CD4-positive, alpha-beta T cell treated with Interleukin-10 for 1 hour (primary cell): Measurements from ENCODE around the gene ADARB2.
"Not testable (repeated sequence)": the region's sequence is repeated elsewhere in the genome, so short reads cannot be mapped to it uniquely, and the experiment has no call there.

Source experiments
- DNase-seq: peaks from one replicate; pipeline ENCODE4 v3.0.0-alpha.2; 2020

The ADARB2 gene

DNA sequence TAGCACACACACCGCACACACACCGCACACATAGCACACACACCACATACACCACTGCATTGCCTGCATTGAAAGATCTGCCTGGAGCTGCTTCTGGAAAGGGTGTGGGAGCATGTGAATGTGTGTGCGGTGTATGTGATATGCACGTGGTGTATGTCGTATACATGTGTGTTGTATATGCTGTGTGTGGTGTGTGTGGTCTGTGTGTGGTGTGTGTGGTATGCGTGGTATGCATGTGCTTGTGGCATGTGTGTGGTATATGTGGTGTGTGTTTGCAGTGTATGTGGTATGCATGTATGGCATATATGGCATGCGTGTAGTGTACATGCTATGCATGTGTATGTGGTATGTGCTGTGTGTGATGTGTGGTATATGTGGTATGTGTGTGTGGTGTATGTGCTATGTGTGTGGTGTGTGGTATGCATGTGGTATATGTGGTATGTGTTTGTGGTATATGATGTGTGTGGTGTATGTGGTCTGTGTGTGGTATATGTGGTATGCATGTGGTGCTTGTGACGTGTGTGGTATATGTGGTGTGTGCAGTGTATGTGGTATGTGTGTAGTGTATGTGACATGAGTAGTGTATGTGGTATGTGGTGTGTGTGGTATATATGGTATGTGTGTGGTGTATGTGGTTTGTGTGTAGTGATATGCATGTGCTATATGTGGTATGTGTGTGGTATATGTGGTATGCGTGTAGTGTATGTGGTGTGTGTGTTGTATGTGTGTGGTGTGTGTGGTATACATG is 505.0 kb downstream of the ADARB2 start:
- DNase-seq: no peak

DNA sequence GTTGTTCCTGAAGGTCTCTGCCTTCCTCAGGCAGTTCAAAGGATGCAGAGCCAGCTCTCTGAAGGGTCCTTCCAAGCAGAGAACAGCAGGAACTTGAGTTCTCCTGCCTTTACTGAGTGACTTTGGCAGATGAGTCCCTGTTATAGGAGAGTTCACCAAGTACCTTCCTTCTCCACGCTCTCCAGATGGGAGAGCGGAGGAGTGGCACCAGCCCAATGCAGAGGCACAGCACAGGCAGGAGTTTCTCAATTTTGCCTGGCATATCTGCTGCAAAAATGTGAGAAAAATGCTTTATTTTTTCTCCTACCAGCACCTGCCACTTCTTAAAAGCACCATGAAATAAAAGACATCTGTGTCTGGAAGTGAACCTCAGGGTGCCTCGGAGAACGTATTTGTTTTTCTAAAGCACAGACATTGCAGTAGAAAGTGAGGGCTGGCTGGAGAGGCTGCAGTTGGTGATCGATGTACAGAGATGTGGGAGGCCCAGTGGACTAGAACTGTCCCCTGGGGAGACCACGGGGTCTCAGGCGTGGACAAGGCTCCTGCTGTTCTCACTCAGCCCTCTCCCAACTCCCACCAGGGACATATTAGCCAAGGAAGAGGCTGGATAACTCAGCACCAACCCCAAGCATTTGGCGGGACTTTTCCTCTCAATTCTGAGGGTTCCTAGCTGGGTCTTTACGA is 506.6 kb downstream of the ADARB2 start:
- no peak for DNase-seq

DNA sequence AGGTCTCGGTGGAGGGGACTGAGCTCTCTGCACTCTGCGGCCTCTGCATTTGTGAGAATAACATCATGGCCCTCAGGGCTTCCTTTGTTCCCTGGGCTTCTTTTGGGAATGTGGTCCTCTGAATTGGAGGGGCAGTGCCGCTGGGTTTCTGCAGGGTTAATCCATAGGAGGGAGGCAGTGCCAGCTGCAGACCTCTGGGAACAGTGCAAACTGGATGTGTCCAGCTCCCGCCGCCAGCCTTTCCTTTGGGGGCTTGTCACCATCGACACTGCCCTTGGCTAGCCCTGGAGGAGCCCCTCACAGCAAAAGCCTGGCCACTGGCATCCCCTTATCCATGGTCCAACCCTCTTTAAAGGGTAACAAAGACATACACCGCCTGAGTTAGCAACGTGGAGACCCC is 507.2 kb downstream of the ADARB2 start:
- no peak for DNase-seq

DNA sequence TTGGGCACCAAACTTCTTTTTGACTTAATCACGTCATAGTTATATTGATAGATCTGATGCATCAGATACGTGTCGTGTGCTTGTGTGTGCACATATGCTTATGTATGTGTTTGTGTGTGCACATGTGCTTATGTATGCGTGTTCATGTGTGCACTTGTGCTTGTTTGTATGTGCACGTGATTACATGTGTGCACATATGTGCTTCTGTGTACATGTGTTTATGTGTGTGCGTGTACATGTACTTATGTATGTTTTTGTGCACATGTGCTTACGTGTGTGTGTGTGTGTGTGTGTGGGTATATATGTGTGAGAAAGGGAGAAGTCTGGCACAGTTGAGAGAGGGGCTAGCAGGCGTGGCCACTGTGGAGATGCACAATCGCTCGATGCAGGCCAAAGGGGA is 507.8 kb downstream of the ADARB2 start:
- DNase-seq: no peak

DNA sequence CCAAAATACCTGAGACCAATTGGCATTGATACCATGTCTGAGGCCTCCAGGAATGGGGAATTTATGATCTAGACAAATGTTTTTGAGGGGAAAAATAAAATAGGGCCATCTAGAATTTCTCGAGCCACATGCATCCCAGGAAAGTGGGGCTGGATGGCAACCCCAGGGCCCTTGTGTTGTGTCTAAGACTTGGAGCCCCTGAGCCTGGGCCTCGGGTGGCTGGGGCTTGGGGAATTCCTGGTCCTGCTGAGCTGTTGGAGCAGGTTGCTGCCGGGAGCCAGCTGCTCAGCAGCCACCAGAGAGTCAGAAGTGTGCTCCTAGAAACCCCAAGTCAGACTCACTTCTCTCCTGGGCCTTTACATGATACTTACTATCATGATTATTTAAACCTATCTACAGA is 508.2 kb downstream of the ADARB2 start:
- DNase-seq: no peak

DNA sequence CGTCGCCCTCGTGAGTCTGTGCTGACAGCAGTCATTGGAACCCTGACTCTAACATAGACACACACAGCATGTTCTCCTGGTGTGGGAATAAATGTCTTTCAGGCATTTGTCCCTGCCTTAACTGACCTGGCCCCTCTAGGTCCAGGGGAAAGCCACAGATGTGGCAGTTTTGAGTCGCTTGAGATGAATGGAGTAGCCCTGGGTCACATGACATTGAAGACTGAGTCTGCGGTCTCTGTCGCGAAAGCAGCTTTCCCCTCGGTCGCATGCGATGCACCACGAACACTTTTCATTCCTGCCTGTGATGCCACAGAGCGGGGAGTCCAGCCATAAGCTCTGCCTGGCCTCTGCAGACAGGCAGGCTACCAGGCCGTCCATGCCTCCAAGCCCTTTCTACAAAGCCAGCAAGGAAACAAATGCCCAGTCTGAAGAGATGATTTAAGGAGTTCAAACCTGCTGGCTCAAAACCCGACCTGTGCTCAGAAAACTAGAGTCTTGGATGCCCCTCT is 508.8 kb downstream of the ADARB2 start:
- DNase-seq: no peak

DNA sequence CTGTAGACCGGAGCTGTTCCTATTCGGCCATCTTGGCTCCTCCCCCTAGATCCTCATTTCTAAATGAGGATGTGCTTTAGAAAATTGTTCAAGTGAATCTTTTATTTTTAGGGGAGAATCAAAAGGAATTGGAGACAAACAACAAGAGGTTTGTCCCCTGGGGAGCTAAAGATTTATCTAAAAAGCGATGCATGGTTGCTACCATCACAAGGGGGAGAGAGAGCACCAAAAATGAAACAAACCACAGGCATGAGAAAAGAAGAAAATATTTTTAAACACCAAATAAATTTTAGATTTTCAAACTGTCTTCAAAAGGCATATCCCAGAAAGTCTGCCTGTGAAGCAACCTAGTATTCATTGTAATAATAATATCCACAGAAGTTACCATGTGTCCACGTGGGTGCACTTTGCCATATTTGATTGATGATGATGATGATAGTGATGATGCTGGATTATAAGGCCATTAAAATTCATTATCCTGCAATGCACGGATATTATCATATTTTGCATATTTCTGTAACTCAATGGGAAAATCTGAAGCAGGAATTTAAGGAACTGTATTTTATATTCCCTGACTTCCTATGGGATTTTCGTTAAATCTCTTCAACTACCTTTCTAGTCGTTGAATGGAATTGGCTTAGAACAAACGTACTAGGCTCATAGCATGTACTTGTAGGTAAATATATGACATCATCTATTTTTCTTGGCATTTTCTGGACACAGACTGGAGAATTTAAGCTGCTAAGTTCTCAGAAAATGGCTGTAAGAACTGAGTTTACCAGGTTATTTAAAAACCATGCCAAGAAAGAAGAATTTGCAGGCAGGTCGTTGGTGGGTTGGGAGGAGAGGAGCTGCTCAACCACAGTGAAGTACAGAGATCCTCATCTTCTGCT is 509.6 kb downstream of the ADARB2 start:
- no peak for DNase-seq

DNA sequence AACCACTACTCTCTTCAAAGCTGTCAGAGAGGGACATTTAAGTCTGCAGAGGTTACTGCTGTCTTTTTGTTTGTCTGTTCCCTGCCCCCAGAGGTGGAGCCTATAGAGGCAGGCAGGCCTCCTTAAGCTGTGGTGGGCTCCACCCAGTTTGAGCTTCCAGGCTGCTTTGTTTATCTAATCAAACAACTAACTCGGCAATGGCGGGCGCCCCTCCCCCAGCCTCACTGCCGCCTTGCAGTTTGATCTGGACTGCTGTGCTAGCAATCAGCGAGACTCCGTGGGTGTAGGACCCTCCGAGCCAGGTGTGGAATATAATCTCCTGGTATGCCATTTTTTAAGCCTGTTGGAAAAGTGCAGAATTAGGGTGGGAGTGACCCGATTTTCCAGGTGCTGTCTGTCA is 510.4 kb downstream of the ADARB2 start:
- DNase-seq: not testable (repeated sequence)

DNA sequence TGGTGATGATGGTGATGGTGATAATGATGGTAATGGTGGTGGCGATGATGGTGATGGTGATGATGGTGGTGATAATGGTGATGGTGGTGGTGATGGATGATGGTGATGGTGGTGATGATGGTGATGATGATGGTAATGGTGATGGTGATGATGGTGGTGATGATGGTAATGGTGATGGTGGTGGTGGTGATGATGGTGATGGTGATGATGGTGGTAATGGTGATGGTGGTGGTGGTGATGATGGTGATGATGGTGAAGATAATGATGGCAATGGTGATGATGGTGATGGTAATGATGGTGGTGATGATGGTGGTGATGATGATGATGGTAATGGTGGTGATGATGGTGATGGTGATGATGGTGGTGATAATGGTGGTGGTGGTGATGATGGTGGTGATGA is 517.5 kb downstream of the ADARB2 start:
- DNase-seq: not testable (repeated sequence)

DNA sequence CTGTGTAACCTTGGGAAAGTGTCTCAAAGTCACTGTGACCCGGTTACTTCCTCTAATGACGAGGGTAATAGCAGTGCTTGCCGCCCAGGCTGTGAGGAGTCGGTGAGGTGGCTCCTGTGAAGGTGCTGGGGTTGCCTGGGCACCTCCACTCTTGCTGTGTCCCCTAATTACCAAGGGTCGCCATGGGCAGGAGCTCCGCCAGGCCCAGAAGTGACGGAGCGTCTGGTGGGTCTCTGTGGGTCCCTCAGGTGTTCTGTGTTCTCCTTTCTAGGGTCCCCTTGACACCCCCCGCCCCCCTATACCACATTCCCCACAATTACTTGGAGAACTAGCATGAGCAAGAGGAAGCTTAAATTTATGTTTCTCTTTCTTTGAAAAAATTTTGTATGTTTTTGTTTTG is 519.7 kb downstream of the ADARB2 start:
- DNase-seq: no peak

DNA sequence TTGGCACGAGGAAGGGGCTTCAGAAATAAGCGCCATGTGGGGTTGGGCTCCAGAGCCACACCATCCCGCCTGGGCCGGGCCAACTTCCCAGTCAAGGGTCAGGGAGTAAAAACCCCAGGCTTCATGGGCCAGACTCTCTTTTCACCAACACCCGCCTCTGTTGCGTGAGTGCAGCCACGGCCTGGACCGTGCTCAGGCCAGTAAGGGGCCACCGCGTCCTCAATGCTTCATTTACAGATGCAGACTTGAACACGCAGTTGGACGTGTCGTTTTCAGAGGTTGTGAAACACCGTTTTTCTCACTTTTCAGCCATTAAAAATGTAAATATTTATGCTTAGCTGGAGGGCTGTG is 520.1 kb downstream of the ADARB2 start:
- no peak for DNase-seq

DNA sequence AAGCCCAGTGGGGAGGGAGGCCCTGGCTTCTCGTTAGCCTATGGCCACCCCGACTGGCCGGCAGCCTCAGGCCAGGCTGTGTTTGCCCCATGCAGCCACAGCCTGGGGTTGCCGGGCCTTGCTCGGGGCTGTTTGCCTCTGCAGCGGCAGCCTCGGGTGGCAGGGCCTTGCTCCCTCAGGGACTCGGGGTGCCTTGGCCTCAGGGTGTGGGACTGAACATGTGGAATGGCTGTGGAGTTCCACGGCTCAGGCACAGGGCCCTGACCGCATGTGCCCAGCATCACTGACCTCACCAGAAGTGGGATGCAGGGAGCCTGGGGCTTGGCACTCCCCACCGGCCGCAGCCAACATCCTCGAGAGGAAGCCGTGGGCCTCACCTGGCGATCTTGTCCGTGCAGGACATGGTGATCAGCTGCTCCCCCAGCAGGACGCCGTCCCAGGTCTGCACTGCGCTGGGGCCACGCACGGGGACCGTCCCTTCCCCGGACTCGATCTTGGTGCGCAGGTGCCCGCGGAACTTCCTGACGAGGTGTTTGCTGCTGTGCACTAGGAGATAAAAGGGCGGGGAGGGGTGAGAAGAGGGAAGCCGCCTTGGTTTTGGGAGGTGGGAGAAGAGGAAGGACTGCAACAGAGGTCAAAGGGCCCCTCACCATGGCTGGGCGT is 520.6 kb downstream of the ADARB2 start:
- DNase-seq: no peak

DNA sequence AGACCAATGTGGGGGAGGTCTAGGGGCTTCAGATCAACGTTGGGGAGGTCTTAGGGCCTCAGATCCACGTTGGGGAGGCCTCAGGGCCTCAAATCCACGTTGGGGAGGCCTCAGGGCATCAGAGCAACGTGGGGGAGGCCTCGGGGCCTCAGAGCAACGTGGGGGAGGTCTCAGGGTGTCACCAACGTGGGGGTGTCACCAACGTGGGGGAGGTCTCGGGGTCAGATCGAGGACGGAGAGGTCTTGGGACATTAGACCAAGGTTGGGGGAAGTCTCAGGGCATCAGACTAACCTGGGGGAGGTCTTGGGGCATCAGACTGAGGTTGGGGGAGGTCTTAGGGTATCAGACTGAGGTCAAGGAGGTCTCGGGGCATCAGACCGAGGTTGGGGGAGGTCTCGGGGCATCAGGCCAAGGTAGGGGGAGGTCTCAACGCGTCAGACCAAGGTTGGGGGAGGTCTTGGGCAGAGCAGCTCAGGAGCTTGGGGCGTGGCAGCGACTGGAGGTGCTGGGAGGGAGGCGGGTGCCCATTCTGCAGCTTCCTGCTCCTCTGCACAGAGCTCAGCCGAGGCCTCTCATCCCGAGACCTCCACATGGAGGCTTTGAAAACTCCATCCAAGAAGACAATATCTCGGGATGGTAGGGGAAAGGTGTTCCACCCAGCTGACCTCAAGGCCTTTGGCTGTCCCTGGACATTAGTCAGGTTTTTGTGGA is 521.3 kb downstream of the ADARB2 start:
- DNase-seq: no peak

DNA sequence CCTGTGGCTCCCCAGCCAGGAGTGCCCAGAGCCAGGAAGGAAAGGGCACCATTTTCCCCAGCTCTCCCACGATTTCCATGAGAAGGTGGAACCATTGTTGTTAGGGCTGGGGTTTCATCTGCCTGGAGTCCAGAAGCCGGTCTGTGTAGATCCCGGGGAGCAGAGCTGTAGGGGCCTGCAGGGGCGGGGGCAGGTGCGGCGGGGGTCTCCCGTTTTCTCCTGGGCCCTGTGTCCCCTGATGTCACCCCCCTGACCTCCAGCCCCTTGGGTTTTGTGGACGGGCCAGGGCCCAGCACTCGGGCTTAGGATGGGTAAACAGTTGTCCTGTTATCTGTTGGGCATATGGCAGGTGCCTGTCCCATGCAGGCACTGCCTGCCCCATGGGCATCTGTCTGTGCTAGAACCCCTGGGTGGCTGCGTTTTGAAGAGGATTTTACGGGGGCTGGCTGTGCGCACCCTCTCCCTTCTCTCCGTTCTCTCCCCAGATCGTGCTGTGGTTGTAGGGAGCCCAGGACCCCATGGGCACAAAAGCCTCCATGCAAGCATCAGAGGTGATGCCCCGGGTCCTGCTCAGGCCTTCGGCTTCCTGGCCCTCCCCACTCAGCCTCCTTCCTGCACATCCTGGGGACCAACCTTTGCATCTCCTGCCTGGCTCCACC is 522.3 kb downstream of the ADARB2 start:
- no peak for DNase-seq

DNA sequence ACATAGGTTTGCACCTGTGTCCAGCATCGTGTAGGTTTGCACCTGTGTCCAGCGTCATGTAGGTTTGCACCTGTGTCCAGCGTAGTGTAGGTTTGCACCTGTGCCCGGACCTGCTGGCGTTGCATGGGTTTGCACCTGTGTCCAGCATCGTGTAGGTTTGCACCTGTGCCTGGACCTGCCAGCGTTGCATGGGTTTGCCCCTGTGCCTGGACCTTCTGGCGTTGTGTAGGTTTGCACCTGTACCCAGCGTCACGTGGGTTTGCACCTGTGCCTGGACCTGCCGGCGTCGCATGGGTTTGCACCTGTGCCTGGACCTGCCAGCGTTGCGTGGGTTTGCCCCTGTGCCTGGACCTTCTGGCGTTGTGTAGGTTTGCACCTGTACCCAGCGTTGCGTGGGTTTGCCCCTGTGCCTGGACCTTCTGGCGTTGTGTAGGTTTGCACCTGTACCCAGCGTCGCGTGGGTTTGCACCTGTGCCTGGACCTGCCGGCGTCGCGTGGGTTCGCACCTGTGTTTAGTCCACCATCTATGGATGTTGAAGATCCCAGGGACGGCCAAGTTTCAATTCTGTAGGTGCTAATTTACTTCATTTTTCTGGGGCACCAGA is 523.2 kb downstream of the ADARB2 start:
- no peak for DNase-seq

DNA sequence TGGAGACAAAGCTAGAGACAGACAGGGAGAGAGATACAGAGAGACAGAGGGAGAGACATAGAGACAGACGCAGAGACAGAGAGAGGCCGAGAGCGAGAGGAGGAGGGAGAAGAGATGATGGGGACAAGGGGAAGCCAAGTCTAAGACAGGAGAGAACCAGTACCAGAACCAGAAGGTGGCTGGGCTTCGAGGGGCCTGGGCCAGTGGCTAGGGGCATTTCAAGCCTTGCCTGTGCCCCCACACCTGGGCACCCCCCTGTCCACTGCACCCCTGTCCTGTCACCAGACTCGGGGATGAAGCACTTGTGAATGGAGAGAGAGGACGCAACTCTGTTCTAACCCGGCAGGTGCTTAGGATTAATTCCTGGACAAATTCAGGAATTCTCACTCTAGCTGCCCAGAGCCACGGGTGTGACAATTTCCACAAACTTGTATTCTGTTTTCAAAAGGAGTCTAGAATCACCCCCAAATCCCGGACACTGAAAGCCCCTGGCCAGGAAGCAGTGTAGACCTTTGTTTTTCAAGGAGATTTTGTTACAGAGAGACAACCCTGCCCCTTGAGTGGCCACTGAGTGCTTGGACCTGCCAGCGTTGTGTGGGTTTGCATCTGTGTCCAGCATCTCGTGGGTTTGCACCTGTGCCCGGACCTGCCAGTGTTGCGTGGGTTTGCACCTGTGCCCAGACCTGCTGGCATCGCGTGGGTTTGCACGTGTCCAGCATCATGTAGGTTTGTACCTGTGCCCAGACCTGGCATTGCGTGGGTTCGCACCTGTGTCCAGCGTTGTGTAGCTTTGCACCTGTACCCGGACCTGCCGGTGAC is 523.9 kb downstream of the ADARB2 start:
- no peak for DNase-seq

DNA sequence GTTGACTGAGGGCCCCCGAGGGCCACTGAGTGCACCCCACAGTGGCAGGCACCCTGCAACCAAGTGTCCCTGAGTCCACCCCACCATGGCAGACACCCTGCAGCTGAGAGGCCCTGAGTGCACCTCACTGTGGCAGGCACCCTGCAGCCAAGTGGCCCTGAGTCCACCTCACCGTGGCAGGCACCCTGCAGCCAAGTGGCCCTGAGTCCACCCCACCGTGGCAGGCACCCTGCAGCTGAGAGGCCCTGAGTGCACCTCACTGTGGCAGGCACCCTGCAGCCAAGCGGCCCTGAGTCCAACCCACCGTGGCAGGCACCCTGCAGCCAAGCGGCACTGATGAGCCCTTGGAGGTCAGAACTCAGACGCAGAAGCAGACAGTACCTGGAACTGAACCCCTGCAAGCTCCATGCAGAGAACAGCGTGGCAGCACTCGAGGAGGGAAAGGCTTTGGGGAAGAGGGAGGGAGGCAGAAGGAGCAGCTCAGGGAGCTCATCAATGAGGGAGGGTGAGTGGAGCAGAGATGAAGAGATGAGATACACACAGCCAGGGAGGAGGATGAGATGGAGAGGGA is 524.7 kb downstream of the ADARB2 start:
- no peak for DNase-seq

DNA sequence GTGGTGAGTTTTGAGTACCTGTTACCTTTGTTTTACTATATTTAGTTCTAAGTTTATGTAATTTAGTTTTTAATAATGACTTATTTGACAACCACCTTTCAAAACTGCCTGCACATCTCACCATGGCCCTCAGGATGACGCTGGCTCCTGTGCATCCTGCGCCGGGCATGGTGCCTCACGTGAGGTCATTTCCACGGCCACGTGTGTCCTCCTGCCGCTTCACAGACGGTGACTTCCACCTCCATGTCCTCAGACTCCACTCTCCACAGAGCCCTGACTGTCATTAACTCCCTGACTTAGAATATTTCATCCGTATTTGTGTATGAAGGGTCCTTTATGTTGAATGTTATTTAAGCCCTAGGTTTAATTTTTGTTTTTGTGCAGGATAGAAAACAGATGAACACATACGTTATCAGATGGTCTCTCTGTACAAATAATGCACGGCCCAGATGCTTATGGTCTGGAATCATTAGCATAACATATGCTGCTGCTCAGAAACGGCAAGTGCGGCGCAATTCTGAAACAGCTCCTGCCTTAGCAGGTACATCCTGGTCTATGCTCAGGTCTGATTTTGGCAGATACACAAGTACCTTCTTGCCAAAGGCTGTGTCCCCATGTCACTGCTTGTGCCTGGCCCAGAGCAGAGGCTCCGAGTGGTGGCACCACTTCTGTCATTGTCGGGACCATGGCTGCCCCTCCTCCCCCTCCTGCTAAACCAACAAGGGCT is 525.3 kb downstream of the ADARB2 start:
- DNase-seq: no peak

DNA sequence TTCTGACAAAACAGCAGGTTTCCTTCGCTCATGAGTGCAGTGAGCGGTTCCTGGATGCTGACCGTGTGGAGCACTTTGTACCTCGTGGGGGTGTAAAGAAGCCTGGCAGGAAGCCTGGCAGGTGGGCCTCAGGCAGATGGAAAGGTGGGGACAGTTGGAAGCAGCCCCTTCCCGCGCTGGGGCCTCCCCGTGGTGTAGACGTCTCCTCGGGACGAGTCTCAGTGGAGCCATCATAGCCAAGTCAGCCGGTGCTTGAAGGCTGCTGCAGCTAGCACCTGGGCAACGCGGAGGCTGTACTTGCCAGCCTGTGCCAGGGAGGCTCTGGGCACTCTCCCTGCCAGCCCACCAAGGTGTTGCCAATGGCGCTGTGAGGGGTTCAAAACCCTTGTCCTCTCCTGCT is 526.7 kb downstream of the ADARB2 start:
- no peak for DNase-seq
